H1 (cell line): ENCODE measurements around the gene SCPEP1. TPM values are rescaled to one million over a fixed set of nuclear protein-coding genes. Genes with fewer than 3 reads are reported as not detected.

ENCODE experiments used
- E2F6 ChIP-seq: IDR thresholded peaks from 2 replicates; pipeline ENCODE4 v1.6.1; 2012; ENCODE audit warnings: inconsistent platforms
- EGR1 ChIP-seq: IDR thresholded peaks from 2 replicates; pipeline ENCODE4 v1.6.1; 2011; ENCODE audit warnings: low read depth, low read length, borderline replicate concordance
- EZH2 ChIP-seq: fragments of 200-600 bp; sonication (generic); IDR thresholded peaks from 2 replicates; pipeline ENCODE4 v1.7.1; 2012; ENCODE audit warnings: low read depth, mild to moderate bottlenecking, moderate library complexity, low read length, inconsistent platforms; ENCODE audit not compliant: severe bottlenecking
- HDAC2 ChIP-seq, 2 experiments: fragments of 300-600 bp in 1 of 2; sonication (generic) in 1 of 2; IDR thresholded peaks; 2 replicates each; pipeline ENCODE4 v1.6.1; 2011 to 2012; ENCODE audit warnings: low read depth in 2 of 2, low read length in 2 of 2, mild to moderate bottlenecking in 2 of 2, moderate library complexity in 2 of 2, borderline replicate concordance in 1 of 2, inconsistent platforms in 1 of 2
- JUN ChIP-seq: IDR thresholded peaks from 2 replicates; pipeline ENCODE4 v1.6.1; 2011; ENCODE audit warnings: low read depth, mild to moderate bottlenecking, improper control_type of control experiment, low read length
- MAFK ChIP-seq: IDR thresholded peaks from 2 replicates; pipeline ENCODE4 v1.6.1; 2012; ENCODE audit warnings: low read depth, mild to moderate bottlenecking, improper control_type of control experiment, low read length
- NRF1 ChIP-seq: IDR thresholded peaks from 2 replicates; pipeline ENCODE4 v1.6.1; 2011; ENCODE audit warnings: mild to moderate bottlenecking, low read depth, low read length, improper control_type of control experiment
- polyA plus RNA-seq, 7 experiments: library from polyadenylated mRNA; depleted of rRNA in 3 of 7; stranded (reverse) in 5 of 7; unstranded in 2 of 7; fragments of >200 nt in 5 of 7; fragments of 200-250 nt in 2 of 7; gene quantifications; 1 replicate in 5 of 7; 2 replicates in 1 of 7; 4 replicates in 1 of 7; pipeline versions ENCODE4 v1.2.1 to v1.2.3, GENCODE V29; 2011 to 2013; ENCODE audit warnings: missing spikeins in 2 of 7, mixed read lengths in 2 of 7
- total RNA-seq: library from RNA; stranded (reverse); fragmentation: NEBNext Ultra II Directional; extraction: Animal tissue kit (Norgen Biotek cat#: 25700); gene quantifications from 2 replicates; pipeline ENCODE4 v1.2.1, GENCODE V29; 2021

Gene SCPEP1
- total and polyA plus RNA-seq, 2 of the 8 experiments (the other 6 are each of a cell fraction or from before 2014, with no cell fraction given): 30.7 to 52.6 TPM

GRCh38 chr17:56933151-56933745 is 44.7 kb upstream of the SCPEP1 start (continued):
- no peak for TF ChIP-seq NRF1
- no peak for TF ChIP-seq MAFK
- TF ChIP-seq E2F6: no peak
- TF ChIP-seq JUN: no peak
- TF ChIP-seq EZH2: no peak
- no peak for TF ChIP-seq HDAC2 (IDR thresholded peaks at IDR 0.05; ENCODE audit: borderline replicate concordance in 1 of 2, low read depth in 2 of 2, low read length in 2 of 2)
- no peak for TF ChIP-seq EGR1
